Measurements from ENCODE around the gene RNF149.

Gene RNF149

DNA sequence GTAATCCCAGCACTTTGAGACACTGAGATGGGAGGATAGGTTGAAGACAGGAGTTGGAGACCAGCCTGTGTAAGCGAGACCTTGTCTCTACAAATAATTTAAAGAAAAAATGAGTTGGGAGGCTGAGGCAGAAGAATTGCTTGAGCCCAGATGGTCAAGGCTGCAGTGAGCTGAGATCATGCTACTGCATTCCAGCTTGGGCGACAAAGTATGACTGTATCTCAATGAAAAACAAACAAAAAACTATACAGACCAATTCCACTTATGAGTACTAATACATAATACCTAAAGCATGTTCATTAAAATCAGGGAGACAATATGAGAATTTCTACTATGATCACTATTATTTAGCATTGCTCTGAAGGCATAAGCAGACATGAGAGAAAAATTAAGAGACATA lies 12.6 kb downstream of the RNF149 start:
- DNase-seq (ENCODE audit: low spot score), result no peak

DNA sequence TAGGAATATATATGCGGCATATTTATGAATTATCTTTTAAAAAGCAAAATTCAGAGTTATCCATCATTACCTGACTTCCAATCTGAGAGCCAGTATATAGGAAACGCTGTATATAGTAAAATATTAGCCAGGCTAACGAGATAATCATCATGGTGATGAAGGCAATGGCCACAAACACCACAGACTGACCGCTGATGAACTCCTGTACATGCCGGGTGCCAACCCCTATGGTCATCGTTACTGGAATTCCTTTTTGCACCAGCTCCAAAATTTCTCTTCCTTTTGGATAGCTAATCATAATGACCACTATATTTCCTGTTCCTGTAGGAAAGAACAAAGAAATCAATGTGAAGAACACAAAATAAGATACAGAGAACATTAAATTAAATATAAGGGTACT lies 13.6 kb downstream of the RNF149 start:
- DNase-seq (ENCODE audit: low spot score), result no peak

DNA sequence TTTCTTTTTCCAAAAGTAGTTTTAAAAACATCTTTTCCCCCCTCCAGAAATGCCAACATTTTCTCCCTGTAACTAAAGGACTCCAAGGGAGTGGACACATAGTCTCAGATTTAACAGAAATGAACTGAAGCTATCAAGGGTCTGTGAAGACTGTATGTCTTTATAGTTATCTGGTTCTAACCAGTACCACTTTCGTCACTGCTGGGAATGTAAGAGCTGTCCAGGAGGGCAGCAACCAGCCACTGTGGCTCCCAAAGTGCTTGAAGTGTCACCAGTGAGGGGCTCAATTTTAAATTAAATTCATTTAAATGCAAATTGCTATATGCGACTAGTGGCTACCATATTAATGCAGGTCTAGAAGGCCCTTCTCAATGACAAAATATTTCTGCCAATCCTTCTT lies 15.0 kb downstream of the RNF149 start:
- DNase-seq (ENCODE audit: low spot score), result no peak

DNA sequence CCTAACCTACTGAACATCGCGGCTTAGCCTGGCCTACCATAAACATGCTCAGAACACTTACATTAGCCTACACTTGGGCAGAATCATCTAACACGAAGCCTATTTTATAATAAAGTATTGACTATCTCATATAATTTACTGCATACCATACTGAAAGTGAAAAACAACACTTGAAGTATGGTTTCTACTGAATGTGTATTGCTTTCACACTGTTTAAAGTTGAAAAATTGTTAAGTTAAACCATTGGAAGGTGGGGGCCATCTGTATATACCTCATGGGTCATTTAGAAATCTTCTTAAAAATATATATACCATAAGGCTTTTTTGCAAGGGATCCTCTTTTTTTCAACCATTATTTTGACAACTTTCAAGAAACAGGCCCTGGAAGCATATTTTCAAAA lies 16.5 kb downstream of the RNF149 start:
- DNase-seq (ENCODE audit: low spot score), result no peak

DNA sequence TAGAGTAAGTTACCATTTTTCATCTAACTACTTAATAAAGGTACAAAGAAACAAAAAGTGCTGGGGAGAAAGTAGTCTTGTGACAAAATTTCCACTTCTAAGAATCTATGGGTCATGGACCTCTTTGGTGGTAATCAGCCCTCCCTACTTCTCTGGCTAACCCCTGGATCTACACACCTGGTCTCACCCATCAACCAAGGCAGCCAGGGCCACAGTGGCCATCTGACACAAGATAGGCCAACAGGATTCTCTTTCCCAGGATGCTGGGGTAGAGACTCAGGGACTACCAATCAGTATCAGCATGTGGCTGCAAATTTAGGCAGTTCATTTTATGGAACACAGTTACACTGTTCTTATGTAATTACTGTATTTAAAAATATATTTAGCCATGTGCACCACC lies 17.8 kb downstream of the RNF149 start:
- DNase-seq (ENCODE audit: low spot score), result no peak

DNA sequence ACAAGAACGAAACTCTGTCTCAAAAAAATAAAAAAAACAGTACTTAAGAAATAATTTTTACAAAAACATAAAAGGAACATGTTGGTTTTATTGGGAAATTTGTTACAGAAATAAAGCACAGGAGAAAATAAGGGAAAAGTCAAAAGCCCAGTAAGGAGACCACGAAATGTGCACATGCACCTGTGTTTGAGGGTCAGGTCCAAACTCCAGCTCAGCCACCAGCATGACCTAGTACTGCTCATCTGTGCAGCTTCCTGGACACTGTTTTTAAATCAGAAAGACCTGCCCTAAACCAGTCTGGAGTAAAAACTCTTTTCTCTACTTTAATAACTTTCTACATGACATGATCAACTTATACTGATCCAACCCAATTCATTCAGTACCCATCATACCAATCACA lies 21.2 kb downstream of the RNF149 start:
- DNase-seq (ENCODE audit: low spot score), result no peak

DNA sequence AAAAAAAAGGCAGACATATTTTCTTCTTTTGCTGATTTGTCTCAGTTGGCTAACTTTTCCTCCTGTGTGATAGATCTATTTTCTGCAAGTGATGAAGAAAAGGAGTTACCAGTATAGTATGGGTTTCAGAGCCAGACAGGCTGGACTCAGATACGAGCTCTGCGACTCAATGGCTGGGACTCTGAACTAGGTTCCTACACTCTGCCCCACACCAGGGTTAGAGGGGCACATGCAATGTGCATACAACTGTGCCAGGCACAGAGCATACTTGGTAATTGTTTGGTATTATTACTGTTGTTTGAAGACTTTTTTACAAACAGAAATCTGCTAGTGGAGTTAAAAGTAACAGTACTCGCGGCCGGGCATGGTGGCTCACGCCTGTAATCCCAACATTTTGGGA lies 21.8 kb downstream of the RNF149 start:
- no peak for DNase-seq (ENCODE audit: low spot score)

DNA sequence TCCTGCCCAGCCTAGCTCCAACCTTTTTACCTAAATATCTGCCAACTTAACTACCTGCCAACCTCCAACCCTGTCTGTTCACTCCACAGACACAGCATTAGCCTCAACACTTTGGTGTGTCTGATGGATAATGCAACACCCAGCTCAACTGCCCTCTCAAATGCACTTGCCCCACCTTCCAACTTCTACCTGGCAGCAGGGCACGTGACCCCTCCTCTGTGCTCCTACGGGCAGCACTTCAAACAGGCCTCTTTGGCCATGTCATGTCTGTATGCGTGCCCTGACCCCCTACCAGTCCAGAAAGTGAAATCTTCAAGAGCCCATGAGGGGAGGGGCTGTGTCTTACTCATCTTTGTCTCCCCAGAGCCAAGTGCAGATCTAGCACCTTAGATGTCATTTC lies 25.5 kb downstream of the RNF149 start:
- DNase-seq (ENCODE audit: low spot score), result no peak

DNA sequence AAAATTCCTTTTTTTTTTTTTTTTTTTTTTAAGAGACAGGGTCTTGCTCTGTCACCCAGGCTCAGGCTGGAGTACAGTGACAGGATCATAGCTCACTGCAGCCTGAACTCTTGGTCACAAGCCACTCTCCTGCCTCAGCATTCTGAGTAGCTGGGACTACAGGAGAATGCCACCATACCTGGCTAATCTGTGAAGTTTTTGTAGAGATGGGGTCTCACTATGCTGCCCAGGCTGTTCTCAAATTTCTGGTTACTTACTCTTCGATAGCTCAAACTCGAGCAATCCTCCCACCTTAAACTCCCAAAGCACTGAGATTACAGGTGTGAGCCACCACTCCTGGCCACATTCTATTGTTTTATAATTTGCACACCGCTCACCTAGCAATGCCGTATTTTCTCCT lies 27.0 kb downstream of the RNF149 start:
- DNase-seq (ENCODE audit: low spot score), result no peak

DNA sequence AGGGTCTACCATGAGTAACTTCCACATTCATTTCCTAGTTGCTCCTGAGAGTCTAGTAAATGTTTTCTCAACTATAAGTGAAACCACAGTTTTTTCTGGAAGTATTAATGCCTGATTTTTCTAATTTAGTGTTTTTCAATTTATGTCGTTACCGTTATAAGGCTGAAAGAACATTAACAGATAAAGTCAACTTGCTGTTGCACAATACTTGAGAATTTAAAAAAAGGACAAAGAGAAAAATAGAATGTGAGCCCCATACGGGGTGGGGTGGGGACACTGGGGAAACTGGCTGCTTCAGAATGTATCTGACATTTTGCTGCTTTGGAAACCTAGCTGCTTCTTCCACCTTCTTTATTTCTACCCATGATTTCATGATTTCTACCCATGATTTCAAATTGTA lies 29.6 kb downstream of the RNF149 start:
- no peak for DNase-seq (ENCODE audit: low spot score)

DNA sequence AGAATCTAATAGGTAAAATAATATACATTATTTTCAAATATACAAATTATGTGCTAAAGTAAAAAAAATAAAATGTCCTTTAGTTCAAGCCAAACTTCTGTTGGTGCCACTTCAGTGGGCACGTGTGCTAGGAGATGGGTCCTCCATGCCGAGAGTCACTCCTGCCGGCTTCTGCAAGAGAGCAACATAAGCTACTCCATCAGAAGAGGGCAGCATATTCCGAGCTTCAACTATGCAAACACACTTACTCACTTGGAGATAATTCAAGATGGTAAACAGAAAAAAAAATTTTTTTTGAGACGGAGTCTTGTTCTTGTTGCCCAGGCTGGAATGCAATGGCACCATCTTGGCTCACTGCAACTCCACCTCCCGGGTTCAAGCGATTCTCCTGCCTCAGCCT lies 31.4 kb downstream of the RNF149 start:
- DNase-seq (ENCODE audit: low spot score), result no peak

DNA sequence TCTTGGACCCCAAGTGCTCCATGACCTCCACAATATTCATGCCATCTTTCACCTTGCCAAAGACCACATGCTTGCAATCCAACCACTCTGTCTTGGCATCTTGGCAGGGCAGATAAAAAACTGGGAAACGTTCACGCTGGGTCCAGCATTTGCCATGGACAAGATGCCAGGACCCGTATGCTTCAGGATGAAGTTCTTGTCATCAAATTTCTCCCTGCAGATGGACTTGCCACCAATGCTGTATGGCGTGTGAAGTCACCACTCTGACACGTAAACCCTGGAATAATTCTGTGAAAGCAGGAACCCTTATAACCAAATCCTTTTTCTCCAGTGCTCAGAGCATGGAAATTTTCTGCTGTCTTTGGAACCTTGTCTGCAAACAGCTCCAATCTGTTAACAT lies 34.4 kb downstream of the RNF149 start:
- DNase-seq (ENCODE audit: low spot score), result no peak

DNA sequence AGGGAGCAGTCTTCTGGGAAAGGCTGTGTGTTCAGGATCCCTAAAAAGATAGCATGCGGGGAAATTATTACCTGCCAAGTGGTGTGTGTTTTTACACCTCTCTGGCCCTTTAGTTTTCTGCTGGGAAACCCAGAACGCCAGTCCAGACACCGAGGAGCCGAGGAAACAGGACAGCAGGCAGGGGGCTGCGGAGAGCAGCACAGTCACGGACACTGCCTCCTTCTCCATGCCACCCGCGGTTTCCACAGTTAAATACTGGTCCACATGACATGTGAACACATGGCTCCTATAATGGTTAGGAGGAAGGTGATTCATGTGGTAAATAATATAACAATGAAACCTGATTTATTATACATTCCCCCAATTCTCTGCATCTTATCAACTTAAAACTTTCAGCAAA lies 35.4 kb downstream of the RNF149 start:
- peak; percentile 24 for DNase-seq (ENCODE audit: low spot score)

DNA sequence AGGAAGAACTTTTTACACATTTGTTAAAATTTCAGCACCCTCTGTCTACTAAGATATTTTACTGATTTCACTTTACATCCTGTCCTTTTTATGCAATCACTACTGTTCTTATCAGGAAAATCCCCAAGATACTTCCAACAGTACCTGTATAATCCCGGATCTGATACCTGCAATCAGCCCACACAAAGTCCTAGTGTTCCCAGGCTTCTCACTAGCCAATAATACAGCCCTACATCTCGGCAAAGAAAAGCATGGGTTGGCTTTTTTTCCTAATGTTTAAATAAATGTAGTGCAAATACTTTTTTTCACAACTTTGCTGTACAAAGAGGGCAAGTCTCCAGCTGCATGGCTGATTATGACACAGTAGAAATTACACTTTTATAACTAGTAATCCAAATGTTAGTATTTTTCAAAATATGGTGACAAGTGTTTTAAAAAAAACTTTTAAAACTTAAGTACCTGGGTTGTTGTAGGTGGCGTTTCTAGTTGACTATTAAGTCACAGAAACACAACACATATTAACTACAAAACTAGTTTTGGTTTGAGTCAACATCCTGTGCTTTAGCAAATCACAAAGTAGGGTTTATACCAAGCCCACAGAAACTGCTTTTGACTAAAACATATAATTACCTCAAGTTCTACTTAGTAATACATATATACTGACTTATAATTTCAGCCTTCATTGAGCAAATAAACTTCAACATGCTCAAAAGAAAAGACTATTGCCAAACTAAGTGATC lies 36.3 kb downstream of the RNF149 start:
- DNase-seq (ENCODE audit: low spot score), result no peak

DNA sequence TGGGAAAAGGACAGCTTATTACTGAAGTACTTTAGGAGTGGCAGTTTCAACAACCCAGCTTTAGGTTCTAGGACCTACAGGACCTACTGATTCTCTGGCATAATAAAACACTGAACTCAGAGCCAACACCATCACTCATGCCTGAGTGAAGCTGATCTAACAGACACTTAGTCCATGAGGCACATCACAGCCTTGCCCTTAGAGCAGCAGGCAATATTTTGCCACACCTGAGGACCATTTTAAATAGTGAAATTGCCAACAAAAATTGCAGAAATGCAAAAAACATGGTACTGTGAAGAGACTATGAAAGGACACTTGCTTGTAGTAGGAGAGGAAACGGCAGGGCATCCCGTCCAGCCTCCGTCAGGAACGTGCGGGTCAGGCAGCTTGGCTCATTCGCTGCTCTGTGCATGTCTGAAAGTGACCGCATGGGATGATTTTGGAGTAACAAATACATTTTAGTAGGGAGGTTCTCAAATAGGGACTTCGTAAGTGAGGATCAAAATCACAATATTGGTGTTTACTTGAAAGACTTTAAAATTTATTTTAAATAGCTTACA lies 37.7 kb downstream of the RNF149 start:
- DNase-seq (ENCODE audit: low spot score), result no peak

DNA sequence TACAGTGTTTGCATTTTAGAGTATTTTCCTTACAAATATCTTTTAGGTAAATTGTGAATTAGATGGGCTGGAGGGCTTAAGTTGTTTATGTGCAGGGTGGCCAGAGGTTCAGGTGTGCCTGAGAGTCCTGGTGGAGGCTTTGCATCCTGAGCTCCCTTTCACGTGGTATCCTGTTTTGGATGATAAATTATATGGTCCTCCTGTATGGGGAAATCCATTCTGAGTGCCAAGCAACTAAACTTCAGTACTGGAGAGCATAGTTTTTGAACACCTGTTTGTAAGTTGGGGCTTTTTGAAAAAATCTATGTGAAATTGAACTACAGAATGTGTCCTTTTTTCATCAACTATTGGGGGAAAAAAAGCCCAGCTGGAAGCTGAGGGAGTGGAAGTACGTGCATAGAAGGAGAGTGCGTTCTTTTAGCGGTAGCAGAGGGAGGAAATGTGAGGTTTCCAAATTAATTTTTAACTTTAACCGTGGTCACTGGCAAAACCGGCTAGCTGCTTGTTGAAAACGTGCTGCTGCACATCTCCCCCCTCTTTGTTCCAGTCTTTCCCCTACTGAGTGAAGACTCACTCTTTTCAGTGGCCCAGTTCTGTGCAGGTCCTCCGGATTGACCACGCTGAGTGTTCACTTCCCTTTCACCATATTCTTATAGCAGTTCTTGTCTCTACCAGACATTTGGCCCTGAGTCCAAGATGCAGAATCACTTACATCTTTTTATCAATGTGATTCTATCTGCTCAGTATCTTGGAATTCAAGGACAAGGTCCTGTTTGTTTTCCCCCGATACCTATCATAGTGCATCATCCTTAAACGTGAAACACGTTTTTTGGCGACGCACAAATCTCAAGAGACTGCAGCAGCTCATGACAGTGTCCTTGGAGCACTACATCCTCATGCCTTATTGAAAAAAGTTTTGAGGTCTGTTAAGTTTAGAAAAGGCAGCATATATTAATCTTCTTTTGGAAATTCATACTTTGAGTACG lies 40.5 kb downstream of the RNF149 start:
- DNase-seq (ENCODE audit: low spot score), result no peak

DNA sequence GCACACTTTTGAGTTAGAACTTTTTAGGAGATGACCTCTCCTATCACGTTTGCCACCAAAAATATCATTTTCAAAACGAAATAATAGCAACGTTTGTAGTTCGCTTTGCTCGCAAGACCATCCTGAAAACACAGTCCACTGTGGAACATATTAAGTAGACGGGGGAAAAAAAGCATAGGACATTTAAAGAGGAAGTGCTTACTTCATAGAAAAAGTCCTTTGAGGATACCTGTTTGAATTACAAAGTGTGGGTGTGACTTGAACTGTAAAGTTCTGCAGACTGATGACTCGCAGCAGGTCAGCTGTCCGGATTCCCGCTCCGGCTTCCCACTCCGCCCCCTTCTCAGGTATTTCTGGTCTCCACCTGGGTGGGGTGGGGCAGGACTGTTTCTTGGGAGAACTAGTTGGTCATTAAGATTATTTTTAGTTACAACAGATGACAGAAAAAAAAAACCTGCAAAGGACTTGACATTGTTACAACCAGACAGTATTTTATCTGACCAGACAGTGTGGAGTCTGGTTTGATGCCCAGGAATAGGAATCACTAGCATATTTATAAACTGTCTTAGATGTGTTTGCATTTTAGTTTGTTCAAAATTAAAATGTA lies 42.5 kb downstream of the RNF149 start:
- peak; percentile 27 for DNase-seq (ENCODE audit: low spot score)

DNA sequence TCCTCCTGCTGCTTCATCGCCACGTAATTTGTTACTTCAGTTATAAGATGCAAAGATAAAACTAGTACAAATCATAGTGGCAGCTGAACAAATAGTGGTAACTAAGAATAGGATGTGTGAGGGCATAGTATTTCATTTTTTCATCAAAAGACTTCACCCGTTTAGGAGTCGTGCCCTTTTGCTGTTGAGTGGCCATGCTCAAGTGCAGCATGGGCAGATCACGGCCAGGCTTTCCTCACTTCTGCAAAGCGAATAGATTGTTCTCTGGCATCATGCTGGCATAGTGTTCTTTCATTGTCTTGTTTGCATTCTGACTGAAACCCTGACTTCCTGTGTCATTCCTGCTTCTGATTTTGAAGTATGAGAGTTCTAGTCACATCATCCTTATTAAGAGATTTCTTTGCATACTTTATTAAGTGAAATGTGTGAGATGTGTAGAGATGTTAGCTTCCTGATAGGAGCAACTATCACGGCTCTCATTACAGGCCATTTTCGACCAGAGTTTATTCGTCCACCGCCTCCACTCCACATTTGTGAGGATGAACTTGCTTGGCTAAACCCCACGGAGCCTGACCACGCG lies 44.1 kb downstream of the RNF149 start:
- no peak for DNase-seq (ENCODE audit: low spot score)

DNA sequence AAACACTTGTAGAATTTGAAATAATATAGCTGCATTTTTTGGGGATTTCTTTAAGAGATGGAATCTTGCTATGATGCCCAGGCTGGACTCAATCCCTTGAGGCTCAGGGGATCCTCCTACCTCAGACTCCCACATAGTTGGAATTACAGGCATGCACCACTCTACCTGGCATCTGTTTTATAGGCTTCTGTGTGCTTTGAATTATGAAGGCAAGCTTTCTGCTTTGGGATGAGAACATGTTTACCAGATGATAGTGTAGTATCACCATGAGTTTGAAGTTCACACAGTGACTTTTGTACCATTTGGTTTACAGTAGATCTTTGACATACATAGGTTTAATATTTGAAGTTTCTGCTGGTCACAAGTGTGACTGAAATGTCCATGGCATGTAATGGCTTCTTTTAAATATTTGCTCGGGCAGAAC lies 45.1 kb downstream of the RNF149 start:
- DNase-seq (ENCODE audit: low spot score), result no peak

DNA sequence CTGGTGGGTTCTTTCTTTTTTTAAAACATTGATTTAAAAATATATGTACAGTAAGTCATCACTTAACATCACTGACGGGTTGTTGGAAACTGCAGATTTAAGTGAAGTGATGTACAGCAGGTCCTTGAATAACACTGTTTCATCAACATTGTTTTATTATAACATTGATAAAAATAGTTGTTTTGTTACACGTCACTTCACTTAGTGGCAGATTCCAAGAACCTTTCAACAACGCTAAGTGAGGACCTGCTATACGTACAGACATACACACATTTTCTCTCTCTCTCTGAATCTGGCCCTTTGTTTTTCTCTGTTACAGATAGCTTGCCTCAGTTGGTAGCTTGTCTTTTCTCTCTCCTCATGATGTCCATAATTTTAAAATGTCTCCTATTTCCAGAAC lies 46.4 kb downstream of the RNF149 start:
- DNase-seq (ENCODE audit: low spot score), result no peak

DNA sequence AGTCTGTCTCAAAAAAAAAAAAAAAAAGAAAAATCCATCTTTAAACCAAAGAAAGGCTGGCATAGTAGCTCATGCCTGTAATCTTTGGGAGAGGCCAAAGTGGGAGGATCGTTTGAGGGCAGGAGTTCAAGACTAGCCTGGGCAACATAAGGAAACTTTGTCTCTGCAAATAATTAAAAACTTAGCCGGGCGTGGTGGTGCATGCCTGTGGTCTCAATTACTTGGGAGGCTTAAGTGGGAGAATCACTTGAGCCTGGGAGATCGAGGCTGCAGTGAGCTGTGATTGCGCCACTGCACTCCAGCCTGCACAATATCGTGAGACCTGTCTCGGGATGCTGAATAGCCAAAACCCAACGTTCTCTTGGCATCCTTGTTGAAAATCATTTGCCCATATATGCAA lies 49.7 kb downstream of the RNF149 start:
- DNase-seq (ENCODE audit: low spot score), result no peak

DNA sequence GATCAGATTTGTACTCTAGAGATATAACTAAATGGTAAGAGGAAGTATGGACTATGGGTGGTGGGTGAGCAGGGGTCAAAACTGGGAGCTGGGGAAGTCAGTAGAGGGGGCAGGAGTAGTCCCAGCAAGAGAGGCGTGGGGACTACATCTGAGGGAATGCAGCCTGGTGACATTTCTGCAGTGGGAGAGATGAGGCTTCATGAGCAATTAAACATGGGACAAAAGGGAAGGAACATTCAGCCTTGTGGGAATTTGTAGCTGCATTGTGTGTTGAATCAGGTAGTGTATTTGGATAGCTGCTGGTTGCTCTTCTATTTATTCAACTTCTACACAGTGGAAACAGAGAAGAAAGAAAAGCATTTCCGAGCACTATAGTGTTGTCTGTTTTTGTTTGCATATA lies 52.2 kb downstream of the RNF149 start:
- DNase-seq (ENCODE audit: low spot score), result no peak

All from iPS-NIHi11 (cell line).